ENCODE results near the gene IKZF1.

- TF ChIP-seq CTCF (IDR thresholded peaks at IDR 0.05 in 4 of 5, conservative IDR thresholded peaks at IDR 0.05 in 1 of 5): no peak
- TF ChIP-seq POLR2A (IDR thresholded peaks at IDR 0.05): no peak
Measured at GRCh38 chr7:50331564-50332208, 27.2 kb downstream of the IKZF1 start.
